Right renal pelvis (tissue), 4 donors: ENCODE data around the gene SRGAP2B. TPM values are rescaled to one million over a fixed set of nuclear protein-coding genes. Genes with fewer than 3 reads are reported as not detected.
"Not testable (repeated sequence)": the region's sequence is repeated elsewhere in the genome, so short reads cannot be mapped to it uniquely, and the experiment has no call there.

Source experiments
- DNase-seq, 4 donors: peaks; one replicate each; pipeline ENCODE4 v3.0.0-alpha.2; 2013; ENCODE audit warnings: low read depth in 4 of 4, low spot score in 3 of 4, missing footprints in 1 of 4
- polyA plus RNA-seq, 4 donors: library from polyadenylated mRNA; unstranded; fragments of 120-200 nt; gene quantifications; one replicate each; pipeline ENCODE4 v1.2.1, GENCODE V29; 2013; ENCODE audit not compliant: insufficient read length in 4 of 4

Gene SRGAP2B
- polyA plus RNA-seq, 4 donors, result 20.6 to 42.2 (median 31.2) TPM

GRCh38 chr1:145000743-145001326, 94.3 kb downstream of the SRGAP2B start:
- not testable (repeated sequence) for DNase-seq

DNA sequence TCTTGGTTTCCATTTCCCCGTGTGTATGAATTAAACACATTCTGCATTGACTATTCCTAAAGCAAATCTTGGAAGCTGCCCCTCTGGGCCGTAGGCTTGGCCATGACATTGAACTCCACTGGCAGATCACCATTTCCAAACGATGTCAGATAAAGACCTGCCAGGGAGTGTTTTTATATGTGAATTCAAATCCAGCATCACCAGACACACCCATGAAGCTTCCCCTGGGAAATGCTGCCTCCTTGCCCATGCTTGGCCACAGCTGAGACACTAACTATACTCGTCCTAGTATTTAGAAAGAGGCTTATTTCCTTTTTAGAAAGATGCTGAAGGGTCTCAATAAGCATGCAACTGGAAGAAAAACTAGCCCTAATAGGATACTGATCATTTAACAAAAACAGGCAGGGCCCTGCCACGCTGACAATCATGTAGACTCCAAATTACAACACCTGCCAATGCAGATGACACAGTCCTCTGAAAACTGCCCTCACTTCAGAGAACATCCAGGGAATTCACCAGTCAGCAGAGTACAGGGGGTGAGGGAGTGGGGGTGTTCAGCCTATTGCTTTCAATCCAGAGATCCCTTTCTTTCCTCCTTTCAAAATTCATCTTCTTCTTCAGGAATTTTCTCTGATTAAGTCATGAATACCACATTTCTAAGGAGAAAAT, 94.9 kb downstream of the SRGAP2B start:
- not testable (repeated sequence) for DNase-seq

GRCh38 chr1:144998981-144999273, 96.2 kb downstream of the SRGAP2B start:
- DNase-seq, result not testable (repeated sequence)

GRCh38 chr1:144998134-144998980, 96.8 kb downstream of the SRGAP2B start:
- DNase-seq, result not testable (repeated sequence)

GRCh38 chr1:144995833-144996410, 99.2 kb downstream of the SRGAP2B start:
- DNase-seq, result not testable (repeated sequence)

DNA sequence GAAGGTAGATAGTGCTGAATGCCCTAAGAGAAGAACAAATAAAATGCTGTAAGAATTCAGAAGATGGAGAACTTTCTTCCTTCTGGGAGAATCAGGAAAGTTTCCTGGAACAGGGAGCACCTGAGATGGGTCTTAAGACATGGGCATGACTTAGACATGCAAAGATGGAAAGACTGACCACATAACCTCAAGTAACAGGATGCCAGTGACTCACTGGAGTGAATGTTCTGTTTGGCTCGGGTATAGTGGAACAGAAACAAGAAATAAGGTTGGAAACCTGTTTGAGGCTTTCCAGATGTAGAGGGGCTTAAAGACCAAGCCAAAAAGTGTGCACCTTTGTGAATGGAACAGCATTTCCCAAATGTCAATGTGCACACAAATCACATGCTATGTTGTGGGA, 102.2 kb downstream of the SRGAP2B start:
- not testable (repeated sequence) for DNase-seq

DNA sequence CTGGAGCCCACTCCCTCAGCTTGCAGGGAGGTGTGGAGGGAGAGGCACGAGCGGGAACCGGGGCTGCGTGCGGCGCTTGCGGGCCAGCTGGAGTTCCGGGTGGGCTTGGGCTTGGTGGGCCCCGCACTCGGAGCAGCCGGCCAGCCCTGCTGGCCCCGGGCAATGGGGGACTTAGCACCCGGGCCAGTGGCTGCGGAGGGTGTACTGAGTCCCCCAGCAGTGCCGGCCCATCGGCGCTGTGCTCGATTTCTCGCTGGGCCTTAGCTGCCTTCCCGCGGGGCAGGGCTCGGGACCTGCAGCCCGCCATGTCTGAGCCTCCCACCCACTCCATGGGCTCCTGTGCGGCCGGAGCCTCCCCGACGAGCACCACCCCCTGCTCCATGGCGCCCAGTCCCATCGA, 104.5 kb downstream of the SRGAP2B start:
- DNase-seq, result not testable (repeated sequence)

DNA sequence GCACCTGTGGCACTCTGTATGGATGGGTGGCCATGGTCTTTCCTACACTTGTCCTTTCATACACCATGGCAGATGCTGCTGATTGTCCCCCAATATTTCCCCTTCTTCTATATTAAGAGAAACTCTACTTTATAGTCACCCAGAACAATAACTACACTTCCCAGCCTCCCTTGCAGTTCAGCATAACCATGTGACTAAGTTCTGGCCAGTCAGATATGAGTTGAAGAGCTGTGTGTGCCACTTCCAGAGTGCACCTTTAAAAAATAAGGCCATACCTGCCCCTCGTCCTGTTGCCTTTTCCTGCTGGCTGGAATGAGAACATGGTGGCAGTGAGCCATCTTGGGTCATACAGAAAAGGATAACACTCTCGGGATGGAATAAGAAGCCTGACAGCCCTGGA, 108.0 kb downstream of the SRGAP2B start:
- DNase-seq, result not testable (repeated sequence)

DNA sequence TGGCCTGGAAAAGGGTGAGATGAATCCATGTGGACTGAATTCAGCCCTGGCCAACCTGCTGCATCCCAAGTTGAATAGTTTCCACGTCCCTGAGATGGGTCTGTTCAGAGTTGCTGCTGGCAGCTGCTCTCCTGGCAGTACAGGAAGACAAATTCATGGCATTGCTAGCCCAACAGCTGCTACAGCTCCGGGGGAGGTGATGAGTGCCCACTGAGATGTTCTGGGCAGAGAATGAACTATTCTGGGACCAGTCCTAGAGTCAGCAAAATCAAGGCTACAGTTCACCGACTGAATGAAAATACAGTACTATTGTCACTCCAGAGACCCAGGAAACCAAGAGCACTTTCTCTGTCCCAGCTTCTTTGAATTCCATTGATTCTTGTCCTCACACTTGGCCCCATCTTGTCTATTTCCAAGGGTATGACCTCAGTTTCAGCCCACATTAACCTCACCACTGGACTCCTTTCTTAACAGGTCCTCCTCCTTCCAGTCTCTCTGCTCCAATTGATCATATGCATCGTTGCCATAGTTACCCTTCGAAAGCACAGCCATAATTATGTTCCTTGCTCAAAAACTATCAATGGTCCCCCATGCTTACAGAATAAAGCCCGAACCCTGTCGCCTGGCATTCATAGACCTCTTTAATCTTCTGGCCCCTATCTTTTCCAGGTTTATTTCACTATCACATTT, 108.8 kb downstream of the SRGAP2B start:
- not testable (repeated sequence) for DNase-seq

GRCh38 chr1:144985550-144986170, 109.5 kb downstream of the SRGAP2B start:
- DNase-seq, result not testable (repeated sequence)

DNA sequence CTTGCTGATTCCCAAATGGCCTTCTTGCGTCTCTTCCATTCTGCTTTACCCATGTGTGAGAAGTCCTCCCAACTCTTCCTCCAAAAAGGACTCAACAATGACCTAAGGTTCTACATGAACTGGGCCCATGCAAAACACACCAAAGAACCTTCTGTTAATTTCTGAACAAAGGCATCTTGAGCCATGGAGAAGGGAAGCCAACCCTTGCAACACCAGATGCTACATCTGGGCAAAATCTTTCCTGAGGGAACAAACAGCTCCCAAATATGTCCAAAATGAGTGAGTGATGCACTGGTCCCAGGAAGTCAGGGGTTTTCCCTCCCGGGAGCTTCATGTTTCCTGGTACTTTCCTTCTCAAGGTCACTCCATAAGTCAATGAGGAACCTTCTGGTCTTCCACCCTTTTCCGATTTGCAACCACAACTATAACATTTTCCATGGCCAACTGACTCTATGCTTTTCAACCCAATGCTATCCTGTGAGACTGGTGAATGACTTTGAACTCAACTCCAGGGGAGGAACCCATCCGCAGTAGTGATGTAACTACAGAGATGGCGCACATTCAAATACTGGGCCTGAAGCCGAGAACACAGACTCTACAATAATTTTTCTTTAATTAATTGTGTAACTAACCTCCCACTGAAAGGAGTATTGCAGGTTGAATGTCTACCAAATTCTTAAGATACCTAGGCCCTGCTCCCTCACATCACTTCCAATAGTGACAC, 112.2 kb downstream of the SRGAP2B start:
- not testable (repeated sequence) for DNase-seq

GRCh38 chr1:144981157-144981556, 114.0 kb downstream of the SRGAP2B start:
- not testable (repeated sequence) for DNase-seq

DNA sequence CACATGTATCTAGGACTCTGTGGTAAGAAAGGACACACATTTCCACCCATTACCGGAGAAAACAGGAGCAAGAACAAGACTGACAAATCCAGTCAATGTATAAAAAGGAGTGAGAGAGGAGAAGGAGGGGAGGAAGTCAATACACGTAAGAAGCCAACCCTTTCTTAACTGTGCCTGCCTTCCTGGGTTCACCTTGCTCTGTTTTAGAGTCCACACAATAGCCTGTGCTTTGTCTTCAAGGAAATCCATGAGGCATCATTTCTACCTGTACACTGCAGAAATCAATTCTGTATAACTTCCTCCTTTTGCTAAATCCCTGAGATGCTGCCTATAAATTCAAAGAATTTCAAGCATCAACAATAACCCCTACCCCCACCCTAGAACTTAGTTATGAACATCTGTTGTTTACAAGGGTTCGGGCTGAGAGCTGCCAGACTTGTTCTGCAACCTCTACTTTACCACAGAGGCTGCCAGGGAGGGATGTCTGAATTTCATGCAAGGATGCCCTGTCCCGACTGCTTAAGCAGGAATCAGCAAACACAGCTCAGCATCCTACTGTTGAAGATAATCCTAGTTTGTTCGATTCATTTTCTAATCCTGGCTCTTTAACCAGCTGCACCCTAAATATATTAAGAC, 115.0 kb downstream of the SRGAP2B start:
- not testable (repeated sequence) for DNase-seq

DNA sequence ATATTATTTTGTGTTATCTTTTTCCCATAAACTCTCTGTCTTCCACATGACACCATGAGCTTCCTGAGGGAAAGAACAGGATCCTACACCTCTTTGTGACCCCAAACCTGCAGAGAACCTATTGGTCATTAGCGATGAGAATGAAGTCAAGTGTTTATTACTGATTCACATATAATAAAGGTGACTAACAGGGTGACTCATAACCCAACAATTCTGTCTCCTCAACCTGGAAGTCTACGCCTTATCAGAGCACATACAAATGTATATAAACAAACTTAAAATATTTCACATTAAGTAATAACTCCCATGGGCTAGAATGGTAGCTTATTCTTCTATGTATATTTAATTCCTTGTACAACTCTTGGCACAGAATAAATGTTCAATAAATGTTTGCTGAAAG, 117.3 kb downstream of the SRGAP2B start:
- DNase-seq, result not testable (repeated sequence)

DNA sequence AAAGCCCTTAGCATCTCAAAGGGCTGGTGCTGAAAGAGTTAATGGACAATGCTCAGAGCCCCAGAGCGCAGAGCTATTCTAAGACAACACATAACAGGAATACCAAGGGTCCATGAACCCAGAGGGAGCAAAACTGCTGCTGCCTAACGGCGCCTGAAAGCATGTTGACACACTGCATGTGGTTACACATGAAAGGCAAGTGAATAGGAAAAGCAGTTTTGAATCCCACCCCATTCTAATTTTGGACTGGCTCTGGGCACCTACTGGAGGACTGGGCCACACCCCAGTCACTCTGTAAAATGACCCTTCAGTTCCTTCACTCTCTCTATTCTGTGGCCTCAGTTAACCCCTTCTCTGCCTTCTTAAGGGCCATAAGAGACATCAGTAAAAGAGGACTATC, 123.2 kb downstream of the SRGAP2B start:
- not testable (repeated sequence) for DNase-seq

- not testable (repeated sequence) for DNase-seq
Observed at GRCh38 chr1:144966488-144966887, 128.6 kb downstream of the SRGAP2B start.

- DNase-seq, result not testable (repeated sequence)
Observed at GRCh38 chr1:144964765-144965164, 130.4 kb downstream of the SRGAP2B start.

DNA sequence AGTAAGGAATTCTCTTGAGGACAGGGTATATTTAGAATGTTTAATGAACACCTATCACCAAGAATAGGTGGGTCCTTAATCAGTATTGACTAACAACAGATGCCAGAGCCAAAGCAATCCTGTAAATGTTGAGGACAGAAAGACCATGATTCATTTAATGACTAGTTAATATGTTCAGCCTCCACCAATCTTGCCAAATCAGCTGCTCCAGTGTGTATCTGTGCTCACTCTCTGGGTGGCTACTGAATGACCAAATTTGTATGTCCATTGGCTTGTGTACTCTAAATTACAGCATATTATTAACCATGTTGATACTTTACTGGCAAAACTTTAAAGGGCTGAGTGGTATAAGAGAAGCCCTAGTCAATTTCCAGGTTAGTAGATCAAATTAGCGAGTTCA, 130.9 kb downstream of the SRGAP2B start:
- not testable (repeated sequence) for DNase-seq

- DNase-seq, result not testable (repeated sequence)
Observed at GRCh38 chr1:144963571-144963970, 131.6 kb downstream of the SRGAP2B start.
